Natural killer cell treated with Interleukin-12 subunit alpha and Interleukin-12 subunit beta and Interleukin-15 and Interleukin-18, amount 100 ng/mL, for 72 hours (primary cell): ENCODE data around the gene TSC2. TPM values are rescaled to one million over a fixed set of nuclear protein-coding genes. Genes with fewer than 3 reads are reported as not detected.

Experiments
- ATAC-seq, 2 donors: fragments of 150-1000 bp; cut with Tn5 transposase in 1 of 2; sonication (Bioruptor Pico), chemical (Tn5 transposase) in 1 of 2; 2 replicates each; pipeline ENCODE4 v1.10.0; 2021
- DNase-seq: peaks from one replicate; pipeline ENCODE4 v3.0.0; 2022; ENCODE audit warnings: low spot score
- H3K27ac Mint-ChIP-seq, 2 donors: 1 replicate in 1 of 2; 2 replicates in 1 of 2; pipeline ENCODE4 v1.8.0; 2022; ENCODE audit warnings: mixed read lengths in 2 of 2, mild to moderate bottlenecking in 1 of 2, moderate library complexity in 1 of 2
- H3K27me3 Mint-ChIP-seq, 2 donors: 1 replicate in 1 of 2; 2 replicates in 1 of 2; pipeline ENCODE4 v1.8.0; 2022; ENCODE audit warnings: mixed read lengths in 2 of 2
- H3K36me3 Mint-ChIP-seq: one replicate; pipeline ENCODE4 v1.8.0; 2022; ENCODE audit warnings: mixed read lengths
- H3K4me1 Mint-ChIP-seq, 2 donors: 1 replicate in 1 of 2; 2 replicates in 1 of 2; pipeline ENCODE4 v1.8.0; 2022; ENCODE audit warnings: low read depth in 2 of 2, mixed read lengths in 2 of 2, mild to moderate bottlenecking in 1 of 2
- H3K4me3 Mint-ChIP-seq: one replicate; pipeline ENCODE4 v1.8.0; 2022; ENCODE audit warnings: mixed read lengths
- H3K9me3 Mint-ChIP-seq: 2 replicates; pipeline ENCODE4 v1.8.0; 2022; ENCODE audit warnings: mixed read lengths
- total RNA-seq, 2 donors: library from RNA; stranded (reverse); gene quantifications; one replicate each; pipeline ENCODE4 v1.2.3, GENCODE V29; 2022

TSC2 gene
- total RNA-seq, 2 donors from 2014 or later = 106 to 155 TPM

- H3K36me3 Mint-ChIP-seq = no peaks in the 10 kb centered on the region
- no peaks in the 10 kb centered on the region for H3K9me3 Mint-ChIP-seq
- H3K4me1 Mint-ChIP-seq = peaks cover 0 to 3% of the 10 kb centered on the region in 2 donors
- ATAC-seq (no peak), DNase-seq (no peak)
- H3K27me3 Mint-ChIP-seq = no peaks in the 10 kb centered on the region
- no peak overlapping the region for H3K4me3 Mint-ChIP-seq
- H3K27ac Mint-ChIP-seq = no peak overlapping the region
Measured at GRCh38 chr16:2053897-2054296, 6.1 kb downstream of the TSC2 start.

- H3K27ac Mint-ChIP-seq = no peak overlapping the region
- ATAC-seq (no peak), DNase-seq (no peak)
- no peaks in the 10 kb centered on the region for H3K9me3 Mint-ChIP-seq
- no peak overlapping the region for H3K4me3 Mint-ChIP-seq
- no peaks in the 10 kb centered on the region for H3K36me3 Mint-ChIP-seq
- H3K4me1 Mint-ChIP-seq = peaks cover 0 to 3% of the 10 kb centered on the region in 2 donors
- H3K27me3 Mint-ChIP-seq = no peaks in the 10 kb centered on the region
Measured at GRCh38 chr16:2054543-2055245, 6.9 kb downstream of the TSC2 start.

GRCh38 chr16:2056077-2056476 is 8.3 kb downstream of the TSC2 start:
- Mint-ChIP-seq H3K4me1 (peaks cover 0 to 3% of the 10 kb centered on the region in 2 donors), H3K36me3 (no peaks in the 10 kb centered on the region)

GRCh38 chr16:2056681-2057407 is 9.1 kb downstream of the TSC2 start:
- Mint-ChIP-seq H3K4me1 (peaks cover 0 to 3% of the 10 kb centered on the region in 2 donors), H3K4me3 (no peak overlapping the region), H3K36me3 (no peaks in the 10 kb centered on the region), H3K9me3 (no peaks in the 10 kb centered on the region), H3K27me3 (no peaks in the 10 kb centered on the region), H3K27ac (no peak overlapping the region)
- peak in 1 of 2 donors; percentile 9 for ATAC-seq
- DNase-seq = no peak

More at GRCh38 chr16:2056077-2056476, 8.3 kb downstream of the TSC2 start:
- H3K4me3 Mint-ChIP-seq = no peak overlapping the region
- no peak for ATAC-seq
- H3K27ac Mint-ChIP-seq = no peak overlapping the region
- no peaks in the 10 kb centered on the region for H3K9me3 Mint-ChIP-seq
- no peak for DNase-seq
- no peaks in the 10 kb centered on the region for H3K27me3 Mint-ChIP-seq

DNA sequence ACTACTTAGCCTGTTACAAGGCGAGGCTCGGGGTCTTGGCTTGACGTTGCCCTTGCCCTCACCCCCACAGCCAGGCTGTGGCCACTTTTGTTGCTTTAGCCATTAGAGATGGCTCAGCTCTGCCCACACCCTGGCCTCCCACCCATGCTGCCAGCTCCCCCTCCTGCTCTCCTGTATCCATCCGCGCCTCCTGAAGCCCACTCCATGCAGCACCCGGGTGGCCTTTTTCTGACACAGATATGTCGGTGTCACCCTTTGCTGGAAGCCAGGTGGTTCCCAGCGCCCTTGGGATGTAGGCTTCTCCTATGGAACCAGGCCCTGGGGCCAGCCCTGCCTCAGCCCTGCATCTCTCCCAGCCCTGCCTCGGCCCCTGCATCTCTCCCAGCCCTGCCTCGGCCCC is 9.7 kb downstream of the TSC2 start:
- DNase-seq (no peak), ATAC-seq (no peak)
- Mint-ChIP-seq H3K4me3 (no peak overlapping the region), H3K4me1 (peaks cover 0 to 3% of the 10 kb centered on the region in 2 donors), H3K27me3 (no peaks in the 10 kb centered on the region), H3K9me3 (no peaks in the 10 kb centered on the region), H3K36me3 (no peaks in the 10 kb centered on the region), H3K27ac (no peak overlapping the region)

DNA sequence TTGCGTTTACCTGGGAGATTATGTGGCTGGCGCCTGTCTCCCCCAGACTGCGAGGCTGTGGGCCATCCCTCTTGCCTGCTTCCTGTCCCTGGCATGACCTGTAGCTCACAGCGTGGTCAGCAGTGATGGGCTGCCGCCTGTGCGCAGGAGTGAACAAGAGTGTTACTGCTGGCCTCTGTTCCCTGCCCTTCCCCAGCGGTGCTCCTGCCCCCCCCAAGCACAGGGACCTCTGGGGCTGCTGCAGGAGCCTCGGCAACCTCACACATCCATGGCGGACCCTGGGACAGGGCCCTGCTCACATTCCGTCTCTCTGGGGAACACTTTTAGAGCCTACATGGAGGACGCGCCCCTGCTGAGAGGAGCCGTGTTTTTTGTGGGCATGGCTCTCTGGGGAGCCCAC is 10.6 kb downstream of the TSC2 start:
- H3K36me3 Mint-ChIP-seq = no peaks in the 10 kb centered on the region
- DNase-seq = no peak
- no peak overlapping the region for H3K4me3 Mint-ChIP-seq
- no peaks in the 10 kb centered on the region for H3K27me3 Mint-ChIP-seq
- H3K4me1 Mint-ChIP-seq = peaks cover 0 to 3% of the 10 kb centered on the region in 2 donors
- no peaks in the 10 kb centered on the region for H3K9me3 Mint-ChIP-seq
- no peak for ATAC-seq
- no peak overlapping the region for H3K27ac Mint-ChIP-seq

DNA sequence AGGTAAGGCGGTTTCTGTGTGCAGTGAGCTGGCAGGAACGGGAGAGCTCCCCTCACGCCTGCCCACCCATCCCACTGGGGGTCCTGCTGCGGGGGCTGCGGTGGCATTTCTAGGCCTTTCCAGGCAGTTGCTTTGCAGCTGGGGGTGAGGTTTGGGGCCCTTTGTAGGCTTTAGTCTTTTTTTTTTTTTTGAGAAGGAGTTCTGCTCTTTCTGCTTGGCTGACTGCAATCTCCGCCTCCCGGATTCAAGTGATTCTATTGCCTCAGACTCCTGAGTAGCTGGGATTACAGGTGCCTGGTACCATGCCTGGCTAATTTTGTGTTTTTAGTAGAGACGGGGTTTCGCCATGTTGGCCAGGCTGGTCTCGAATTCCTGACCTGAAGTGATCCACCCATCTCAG is 11.1 kb downstream of the TSC2 start:
- H3K9me3 Mint-ChIP-seq = no peaks in the 10 kb centered on the region

DNA sequence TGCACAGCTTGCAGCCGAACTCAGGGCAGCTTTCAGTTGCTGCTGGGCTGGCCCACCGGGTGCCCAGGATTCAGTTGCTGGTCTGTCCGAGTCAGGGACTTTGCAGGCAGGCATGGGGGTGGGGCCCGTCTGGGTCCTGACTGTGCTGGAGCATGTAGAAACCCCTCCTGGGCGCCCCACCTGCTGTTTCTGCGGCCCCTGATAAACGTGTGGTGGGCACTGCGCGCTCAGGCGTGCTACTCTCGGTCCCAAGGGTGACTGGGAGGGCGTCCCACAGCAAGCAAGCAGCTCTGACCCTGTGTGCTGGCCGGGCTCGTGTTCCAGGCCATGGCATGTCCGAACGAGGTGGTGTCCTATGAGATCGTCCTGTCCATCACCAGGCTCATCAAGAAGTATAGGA is 12.6 kb downstream of the TSC2 start:
- ATAC-seq = no peak
- Mint-ChIP-seq H3K9me3 (no peaks in the 10 kb centered on the region), H3K27ac (no peak overlapping the region), H3K4me3 (no peak overlapping the region), H3K27me3 (no peaks in the 10 kb centered on the region), H3K4me1 (no peaks in the 10 kb centered on the region), H3K36me3 (no peaks in the 10 kb centered on the region)
- no peak for DNase-seq

More for the DNA sequence above, 11.1 kb downstream of the TSC2 start:
- Mint-ChIP-seq H3K4me3 (no peak overlapping the region), H3K27ac (no peak overlapping the region), H3K36me3 (no peaks in the 10 kb centered on the region), H3K27me3 (no peaks in the 10 kb centered on the region), H3K4me1 (peaks cover 0 to under 1% of the 10 kb centered on the region in 2 donors)
- ATAC-seq = no peak
- DNase-seq = no peak

GRCh38 chr16:2061023-2061422 is 13.2 kb downstream of the TSC2 start:
- H3K4me1 Mint-ChIP-seq = peaks cover under 1 to 2% of the 10 kb centered on the region in 2 donors
- H3K9me3 Mint-ChIP-seq = no peaks in the 10 kb centered on the region
- H3K27ac Mint-ChIP-seq = no peak overlapping the region
- H3K4me3 Mint-ChIP-seq = no peak overlapping the region
- H3K27me3 Mint-ChIP-seq = no peaks in the 10 kb centered on the region
- DNase-seq (no peak), ATAC-seq (no peak)
- H3K36me3 Mint-ChIP-seq = peaks cover 1% of the 10 kb centered on the region

DNA sequence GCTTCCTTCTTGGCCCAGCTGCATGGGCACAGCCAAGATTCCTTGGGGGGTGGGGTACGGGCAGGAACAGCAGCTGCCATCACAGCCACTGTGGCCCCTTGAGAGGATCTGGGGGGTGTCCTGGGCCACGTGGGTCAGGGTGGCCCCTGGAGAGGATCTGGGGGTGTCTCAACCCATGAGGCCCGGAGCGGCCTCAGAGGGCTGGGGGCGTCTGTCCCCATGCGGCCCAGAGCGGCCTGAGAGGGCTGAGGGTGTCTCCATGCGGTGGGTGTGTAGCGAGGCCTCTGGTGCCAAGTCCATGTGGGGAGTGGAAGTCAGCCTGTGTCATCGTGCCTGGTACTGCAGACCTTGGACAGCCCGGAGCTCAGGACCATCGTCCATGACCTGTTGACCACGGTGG is 13.7 kb downstream of the TSC2 start:
- H3K36me3 Mint-ChIP-seq = peaks cover 4% of the 10 kb centered on the region
- no peak overlapping the region for H3K4me3 Mint-ChIP-seq
- DNase-seq = no peak
- no peaks in the 10 kb centered on the region for H3K9me3 Mint-ChIP-seq
- H3K27me3 Mint-ChIP-seq = no peaks in the 10 kb centered on the region
- no peak overlapping the region for H3K27ac Mint-ChIP-seq
- ATAC-seq = no peak
- peaks cover 3 to 5% of the 10 kb centered on the region in 2 donors for H3K4me1 Mint-ChIP-seq

GRCh38 chr16:2062801-2063200 is 15.0 kb downstream of the TSC2 start:
- Mint-ChIP-seq H3K4me1 (peaks cover 3 to 5% of the 10 kb centered on the region in 2 donors), H3K4me3 (no peak overlapping the region), H3K9me3 (no peaks in the 10 kb centered on the region), H3K27ac (no peak overlapping the region), H3K27me3 (no peaks in the 10 kb centered on the region), H3K36me3 (peaks cover 4% of the 10 kb centered on the region)
- ATAC-seq (no peak), DNase-seq (no peak)

- peaks cover 3 to 5% of the 10 kb centered on the region in 2 donors for H3K4me1 Mint-ChIP-seq
- ATAC-seq (no peak), DNase-seq (no peak)
- peaks cover 4% of the 10 kb centered on the region for H3K36me3 Mint-ChIP-seq
- no peaks in the 10 kb centered on the region for H3K27me3 Mint-ChIP-seq
- H3K4me3 Mint-ChIP-seq = no peak overlapping the region
- no peaks in the 10 kb centered on the region for H3K9me3 Mint-ChIP-seq
- H3K27ac Mint-ChIP-seq = no peak overlapping the region
Measured at GRCh38 chr16:2063861-2064260, 16.1 kb downstream of the TSC2 start.

GRCh38 chr16:2064368-2064945 is 16.7 kb downstream of the TSC2 start:
- Mint-ChIP-seq H3K36me3 (peaks cover 4% of the 10 kb centered on the region), H3K27me3 (no peaks in the 10 kb centered on the region), H3K4me3 (no peak overlapping the region), H3K4me1 (peaks cover 3 to 5% of the 10 kb centered on the region in 2 donors), H3K9me3 (no peaks in the 10 kb centered on the region), H3K27ac (no peak overlapping the region)
- DNase-seq (no peak), ATAC-seq (no peak)

- Mint-ChIP-seq H3K4me1 (peaks cover 3 to 8% of the 10 kb centered on the region in 2 donors), H3K9me3 (no peaks in the 10 kb centered on the region), H3K4me3 (no peak overlapping the region), H3K27ac (no peak overlapping the region), H3K27me3 (no peaks in the 10 kb centered on the region), H3K36me3 (peaks cover 4% of the 10 kb centered on the region)
- DNase-seq (no peak), ATAC-seq (no peak)
Measured at GRCh38 chr16:2066139-2066538, 18.4 kb downstream of the TSC2 start.
